KMS-11 (cell line): ENCODE results near the gene PDZD2.
A peak's percentile ranks its signal among the peaks of the same experiment; 100 is the strongest.
"Not testable (repeated sequence)": the region's sequence is repeated elsewhere in the genome, so short reads cannot be mapped to it uniquely, and the experiment has no call there.

ENCODE experiments used
- H2AFZ ChIP-seq: fragments of 200-600 bp; sonication (generic); 2 replicates; pipeline ENCODE4 v1.6.1; 2016; ENCODE audit warnings: antibody characterized with exemption, mixed run types, low read depth
- H3K27ac ChIP-seq: fragments of 200-600 bp; sonication (generic); 2 replicates; pipeline ENCODE4 v1.6.1; 2016; ENCODE audit warnings: mild to moderate bottlenecking, mixed run types
- H3K27me3 ChIP-seq: fragments of 200-600 bp; sonication (generic); 2 replicates; pipeline ENCODE4 v1.6.1; 2017; ENCODE audit warnings: mild to moderate bottlenecking, low read depth, mixed run types, moderate library complexity; ENCODE audit not compliant: insufficient read depth
- H3K36me3 ChIP-seq: fragments of 200-600 bp; sonication (generic); 2 replicates; pipeline ENCODE4 v1.6.1; 2017; ENCODE audit warnings: mild to moderate bottlenecking, mixed run types; ENCODE audit not compliant: insufficient read depth
- H3K4me1 ChIP-seq: fragments of 200-600 bp; sonication (generic); 2 replicates; pipeline ENCODE4 v1.6.1; 2016; ENCODE audit warnings: mild to moderate bottlenecking, low read depth, mixed run types; ENCODE audit not compliant: poor library complexity, severe bottlenecking
- H3K4me2 ChIP-seq: fragments of 200-600 bp; sonication (generic); 2 replicates; pipeline ENCODE4 v1.7.0; 2016; ENCODE audit warnings: mild to moderate bottlenecking, mixed run types
- H3K4me3 ChIP-seq: fragments of 200-600 bp; sonication (generic); IDR thresholded peaks from 2 replicates; pipeline ENCODE4 v1.6.1; 2017; ENCODE audit warnings: low read depth, low read length, mixed read lengths; ENCODE audit not compliant: insufficient read depth
- H3K79me2 ChIP-seq: fragments of 200-600 bp; sonication (generic); 2 replicates; pipeline ENCODE4 v1.6.1; 2016; ENCODE audit warnings: low read depth, mixed run types; ENCODE audit not compliant: insufficient read depth
- H3K9ac ChIP-seq: fragments of 200-600 bp; sonication (generic); 2 replicates; pipeline ENCODE4 v1.6.1; 2016; ENCODE audit warnings: mild to moderate bottlenecking, mixed run types
- H4K20me1 ChIP-seq: fragments of 200-600 bp; sonication (generic); 2 replicates; pipeline ENCODE4 v1.6.1; 2016; ENCODE audit warnings: mild to moderate bottlenecking, mixed run types; ENCODE audit not compliant: insufficient read depth
- TF ChIP-seq, protein P1 (sequence below): fragments of 200-600 bp; sonication (generic); conservative IDR thresholded peaks from 2 replicates; pipeline ENCODE4 v1.6.1; 2017; ENCODE audit warnings: low read depth, mild to moderate bottlenecking, antibody characterized with exemption, low read length, moderate library complexity, mixed read lengths

Gene PDZD2

DNA sequence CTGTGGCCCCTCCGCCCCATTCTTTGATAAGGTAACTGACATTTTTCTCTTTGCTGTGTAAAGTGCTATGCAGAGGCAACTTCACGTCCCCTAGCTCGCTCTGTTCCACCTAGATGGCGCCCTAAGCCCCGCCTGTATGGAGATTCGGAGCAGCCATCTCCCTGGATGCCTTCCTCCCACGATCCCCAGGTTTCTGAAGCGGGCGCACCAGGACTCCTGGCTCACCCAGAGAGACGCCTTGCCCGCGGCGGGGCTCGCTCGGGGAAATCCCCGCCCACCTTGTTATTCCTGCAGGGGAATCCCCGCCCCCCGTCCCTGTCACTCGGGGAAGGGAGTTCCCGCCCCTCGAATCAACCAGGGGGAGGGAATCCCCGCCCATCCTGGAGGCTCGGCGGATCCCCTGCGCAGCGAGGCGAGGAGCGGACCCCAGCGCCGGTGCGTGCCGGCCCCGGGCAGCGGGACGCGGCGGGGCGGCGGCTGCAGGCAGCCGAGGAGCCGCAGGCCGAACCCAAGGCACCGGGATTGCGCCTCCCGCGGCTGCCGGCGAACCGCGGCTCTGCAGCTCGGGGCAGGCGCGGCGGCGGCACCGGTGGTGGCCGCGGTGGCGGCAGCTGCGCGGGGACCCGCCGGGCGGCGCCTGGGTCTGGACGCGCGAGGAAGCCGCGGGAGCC lies at the start of gene PDZD2:
TSS of gene PDZD2 (plus strand) at position 384 of the 671 bp plus-strand sequence.
- no peaks in the 10 kb centered on the region for H3K79me2 ChIP-seq
- TF ChIP-seq, protein P1, sequence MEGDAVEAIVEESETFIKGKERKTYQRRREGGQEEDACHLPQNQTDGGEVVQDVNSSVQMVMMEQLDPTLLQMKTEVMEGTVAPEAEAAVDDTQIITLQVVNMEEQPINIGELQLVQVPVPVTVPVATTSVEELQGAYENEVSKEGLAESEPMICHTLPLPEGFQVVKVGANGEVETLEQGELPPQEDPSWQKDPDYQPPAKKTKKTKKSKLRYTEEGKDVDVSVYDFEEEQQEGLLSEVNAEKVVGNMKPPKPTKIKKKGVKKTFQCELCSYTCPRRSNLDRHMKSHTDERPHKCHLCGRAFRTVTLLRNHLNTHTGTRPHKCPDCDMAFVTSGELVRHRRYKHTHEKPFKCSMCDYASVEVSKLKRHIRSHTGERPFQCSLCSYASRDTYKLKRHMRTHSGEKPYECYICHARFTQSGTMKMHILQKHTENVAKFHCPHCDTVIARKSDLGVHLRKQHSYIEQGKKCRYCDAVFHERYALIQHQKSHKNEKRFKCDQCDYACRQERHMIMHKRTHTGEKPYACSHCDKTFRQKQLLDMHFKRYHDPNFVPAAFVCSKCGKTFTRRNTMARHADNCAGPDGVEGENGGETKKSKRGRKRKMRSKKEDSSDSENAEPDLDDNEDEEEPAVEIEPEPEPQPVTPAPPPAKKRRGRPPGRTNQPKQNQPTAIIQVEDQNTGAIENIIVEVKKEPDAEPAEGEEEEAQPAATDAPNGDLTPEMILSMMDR = peak; percentile 46; the same call in 1 of the 2 replicates
- peaks cover 6% of the 10 kb centered on the region for H3K4me1 ChIP-seq
- H2AFZ ChIP-seq = peak within 1 kb of the TSS; percentile 96
- peak within 1 kb of the TSS; percentile 62 for H3K9ac ChIP-seq
- no peak within 1 kb of the TSS for H3K4me3 ChIP-seq
- no peak within 1 kb of the TSS for H3K27ac ChIP-seq
- peak within 1 kb of the TSS; percentile 76 for H3K4me2 ChIP-seq
- H3K27me3 ChIP-seq = no peaks in the 10 kb centered on the region
- H4K20me1 ChIP-seq = no peaks in the 10 kb centered on the region
- H3K36me3 ChIP-seq = no peaks in the 10 kb centered on the region

DNA sequence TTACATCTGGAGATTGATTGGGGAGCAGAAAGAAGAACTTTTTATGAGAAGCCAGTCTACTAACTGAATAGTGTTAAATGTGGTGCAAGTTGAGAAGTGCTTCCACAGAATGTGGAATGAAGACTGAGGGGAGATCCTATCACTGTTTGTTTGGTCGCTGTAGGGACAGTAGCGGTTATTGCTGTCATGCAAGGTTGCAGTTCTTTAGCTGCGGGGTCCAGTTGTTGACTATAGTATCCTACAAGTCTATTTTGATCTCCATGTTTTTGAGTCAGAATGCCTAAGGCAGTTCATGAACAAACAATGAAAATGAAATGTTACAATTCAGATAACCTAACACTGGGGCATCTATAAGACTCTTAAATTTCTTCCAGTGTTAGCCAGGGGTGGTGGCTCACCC lies 45.3 kb upstream of the PDZD2 start:
- Histone ChIP-seq H3K9ac (no peak overlapping the region), H3K4me3 (no peak overlapping the region), H3K27me3 (no peaks in the 10 kb centered on the region), H3K36me3 (no peaks in the 10 kb centered on the region), H4K20me1 (no peaks in the 10 kb centered on the region), H3K4me2 (no peak overlapping the region), H3K27ac (no peak overlapping the region), H2AFZ (no peak overlapping the region), H3K4me1 (no peaks in the 10 kb centered on the region), H3K79me2 (no peaks in the 10 kb centered on the region)
- TF ChIP-seq, protein P1 = no peak

DNA sequence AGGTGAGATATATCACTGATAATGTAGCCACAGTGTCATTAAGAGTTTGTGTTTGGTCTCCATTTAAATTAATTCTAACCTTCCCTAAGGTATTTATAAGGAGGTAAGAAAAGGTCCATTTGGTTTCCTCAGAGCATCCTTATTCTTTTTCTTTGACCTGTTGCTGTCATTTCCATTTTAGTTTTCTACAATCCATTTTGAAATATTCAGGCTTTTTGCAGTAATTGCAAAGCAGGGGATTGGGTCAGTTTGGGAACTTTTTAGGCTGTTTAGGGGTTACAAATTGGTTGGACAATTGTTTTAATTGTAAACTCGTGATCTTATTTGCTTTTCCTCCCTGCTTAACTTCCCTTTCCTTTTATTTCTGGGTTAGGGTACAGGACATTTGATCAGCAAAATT lies 42.6 kb upstream of the PDZD2 start:
- Histone ChIP-seq H3K4me3 (no peak overlapping the region), H3K27me3 (no peaks in the 10 kb centered on the region), H2AFZ (no peak overlapping the region), H3K36me3 (no peaks in the 10 kb centered on the region), H3K9ac (no peak overlapping the region), H3K79me2 (no peaks in the 10 kb centered on the region), H3K4me1 (no peaks in the 10 kb centered on the region), H3K4me2 (no peak overlapping the region), H3K27ac (no peak overlapping the region), H4K20me1 (no peaks in the 10 kb centered on the region)
- TF ChIP-seq, protein P1 = no peak

DNA sequence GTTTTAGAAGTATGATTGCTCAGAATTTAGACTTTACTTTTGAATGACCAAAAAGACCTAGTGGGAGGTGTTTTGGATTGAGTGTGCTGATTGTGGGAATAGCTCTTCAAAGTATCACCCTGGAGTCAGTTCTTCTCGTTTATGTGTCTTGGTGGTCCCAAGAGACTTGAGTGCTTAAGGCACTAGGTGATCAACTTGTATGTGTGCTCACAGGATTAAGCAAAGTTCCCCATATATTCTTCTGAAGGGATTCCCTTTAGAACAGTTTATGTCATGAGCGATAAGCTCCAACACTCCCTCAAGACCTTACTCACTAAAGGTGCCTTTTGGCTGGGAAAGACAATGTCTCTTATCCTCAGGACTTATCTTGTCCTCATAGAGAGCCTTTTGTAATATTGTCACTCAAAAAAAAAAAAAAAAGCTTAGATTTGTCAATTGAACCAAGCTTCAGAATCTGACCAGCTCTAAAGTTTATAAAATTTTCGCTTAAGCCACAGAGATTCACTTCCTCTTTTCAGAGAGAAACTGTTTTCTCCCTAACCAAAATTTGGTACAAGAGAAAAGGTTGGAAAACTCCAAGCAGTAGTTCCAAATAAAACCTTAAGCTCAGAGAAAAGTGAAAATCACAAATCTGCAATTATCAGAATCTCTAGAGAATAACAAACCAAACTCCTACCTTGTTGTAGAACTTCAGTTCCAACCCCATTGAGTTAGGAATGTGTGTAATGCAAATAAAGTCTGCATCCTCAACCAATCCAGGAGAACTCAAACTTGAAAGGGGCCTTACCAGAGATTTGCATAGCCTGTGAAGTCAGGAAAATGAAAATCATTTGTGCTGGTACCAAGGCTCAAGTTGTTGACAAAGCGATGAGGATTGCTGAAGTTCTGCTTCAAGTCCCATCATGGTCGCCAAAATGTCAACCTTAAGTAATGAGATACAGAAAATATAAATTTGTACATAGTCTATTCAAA lies 40.0 kb upstream of the PDZD2 start:
- TF ChIP-seq, protein P1 = no peak
- Histone ChIP-seq H3K27me3 (no peaks in the 10 kb centered on the region), H3K27ac (no peak overlapping the region), H3K4me2 (no peak overlapping the region), H4K20me1 (no peaks in the 10 kb centered on the region), H3K36me3 (no peaks in the 10 kb centered on the region), H3K4me1 (no peaks in the 10 kb centered on the region), H3K79me2 (no peaks in the 10 kb centered on the region), H2AFZ (no peak overlapping the region), H3K4me3 (no peak overlapping the region), H3K9ac (no peak overlapping the region)

DNA sequence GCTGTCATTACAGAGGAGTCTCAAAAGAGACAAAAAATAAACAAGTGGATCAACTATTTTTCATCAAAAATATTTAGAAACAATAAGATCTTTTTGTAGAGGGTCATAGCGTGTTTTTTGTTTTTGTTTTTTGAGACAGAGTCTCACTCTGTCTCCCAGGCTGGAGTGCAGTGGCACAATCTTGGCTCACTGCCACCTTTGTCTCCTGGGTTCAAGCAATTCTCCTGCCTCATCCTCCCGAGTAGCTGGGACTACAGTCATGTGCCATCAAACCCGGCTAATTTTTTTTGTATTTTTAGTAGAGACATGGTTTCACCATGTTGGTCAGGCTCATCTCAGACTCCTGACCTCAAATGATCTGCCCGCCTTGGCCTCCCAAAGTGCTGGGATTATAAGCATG lies 36.6 kb upstream of the PDZD2 start:
- H3K27ac ChIP-seq, H3K4me2 ChIP-seq, H3K4me3 ChIP-seq, H3K27me3 ChIP-seq, H3K36me3 ChIP-seq, H2AFZ ChIP-seq, H3K4me1 ChIP-seq, H3K79me2 ChIP-seq, H4K20me1 ChIP-seq, H3K9ac ChIP-seq: not testable (repeated sequence)
